GM18517 (cell line): ENCODE measurements around the gene SERPINB13.

Experiments
- ATAC-seq: cut with Tn5 transposase; IDR thresholded peaks from one replicate; pipeline ENCODE4 v1.9.1; 2021; ENCODE audit warnings: mild to moderate bottlenecking, moderate library complexity; ENCODE audit not compliant: unreplicated experiment

The SERPINB13 gene

GRCh38 chr18:63646936-63647335 is 59.8 kb downstream of the SERPINB13 start:
- no peak for ATAC-seq

- no peak for ATAC-seq
These were observed 61.1 kb downstream of the SERPINB13 start for GRCh38 chr18:63648241-63648640.
